GM18508 (cell line): Measurements from ENCODE around the gene ZBED6.
"Not testable (repeated sequence)": the region's sequence is repeated elsewhere in the genome, so short reads cannot be mapped to it uniquely, and the experiment has no call there.

Experiments
- ATAC-seq: cut with Tn5 transposase; IDR thresholded peaks from one replicate; pipeline ENCODE4 v1.9.1; 2021; ENCODE audit warnings: moderate number of reproducible peaks; ENCODE audit not compliant: insufficient read depth, unreplicated experiment

Gene ZBED6

GRCh38 chr1:203778789-203779188, 16.6 kb upstream of the ZBED6 start:
- no peak for ATAC-seq

- no peak for ATAC-seq
These were observed 13.5 kb upstream of the ZBED6 start for GRCh38 chr1:203781962-203782361.

- no peak for ATAC-seq
These were observed 5.5 kb upstream of the ZBED6 start for GRCh38 chr1:203789966-203790365.

- no peak for ATAC-seq
These were observed 3.9 kb upstream of the ZBED6 start for GRCh38 chr1:203791498-203791897.

GRCh38 chr1:203792486-203792885, 2.9 kb upstream of the ZBED6 start:
- ATAC-seq: no peak

- not testable (repeated sequence) for ATAC-seq
These were observed 1.9 kb upstream of the ZBED6 start for GRCh38 chr1:203793561-203793960.

GRCh38 chr1:203794764-203795440, 521 bp upstream of the ZBED6 start:
- no peak for ATAC-seq

- no peak for ATAC-seq
These were observed 798 bp downstream of the ZBED6 start for GRCh38 chr1:203796236-203796605.

- ATAC-seq: no peak
These were observed 1.8 kb downstream of the ZBED6 start for GRCh38 chr1:203797216-203797615.

GRCh38 chr1:203797948-203798655, 2.7 kb downstream of the ZBED6 start:
- no peak for ATAC-seq

GRCh38 chr1:203799157-203799556, 3.7 kb downstream of the ZBED6 start:
- no peak for ATAC-seq

GRCh38 chr1:203799971-203800370, 4.5 kb downstream of the ZBED6 start:
- ATAC-seq: no peak

GRCh38 chr1:203805689-203806088, 10.3 kb downstream of the ZBED6 start:
- ATAC-seq: no peak

- ATAC-seq: no peak
These were observed 11.8 kb downstream of the ZBED6 start for GRCh38 chr1:203807196-203807595.

GRCh38 chr1:203813581-203814341, 18.3 kb downstream of the ZBED6 start:
- ATAC-seq: no peak

- ATAC-seq: no peak
These were observed 23.0 kb downstream of the ZBED6 start for GRCh38 chr1:203818399-203818798.

GRCh38 chr1:203823306-203823705, 27.9 kb downstream of the ZBED6 start:
- ATAC-seq: no peak

- ATAC-seq: no peak
These were observed 30.8 kb downstream of the ZBED6 start for GRCh38 chr1:203826175-203826574.

GRCh38 chr1:203828002-203828401, 32.6 kb downstream of the ZBED6 start:
- no peak for ATAC-seq

GRCh38 chr1:203828503-203828902, 33.1 kb downstream of the ZBED6 start:
- no peak for ATAC-seq

- ATAC-seq: not testable (repeated sequence)
These were observed 33.8 kb downstream of the ZBED6 start for GRCh38 chr1:203829247-203829646.
